Measurements from ENCODE around the gene INPP4B. TPM values are rescaled to one million over a fixed set of nuclear protein-coding genes. Genes with fewer than 3 reads are reported as not detected.

Gene INPP4B
- total RNA-seq, 1 experiment from 2014 or later = 0.07 TPM

DNA sequence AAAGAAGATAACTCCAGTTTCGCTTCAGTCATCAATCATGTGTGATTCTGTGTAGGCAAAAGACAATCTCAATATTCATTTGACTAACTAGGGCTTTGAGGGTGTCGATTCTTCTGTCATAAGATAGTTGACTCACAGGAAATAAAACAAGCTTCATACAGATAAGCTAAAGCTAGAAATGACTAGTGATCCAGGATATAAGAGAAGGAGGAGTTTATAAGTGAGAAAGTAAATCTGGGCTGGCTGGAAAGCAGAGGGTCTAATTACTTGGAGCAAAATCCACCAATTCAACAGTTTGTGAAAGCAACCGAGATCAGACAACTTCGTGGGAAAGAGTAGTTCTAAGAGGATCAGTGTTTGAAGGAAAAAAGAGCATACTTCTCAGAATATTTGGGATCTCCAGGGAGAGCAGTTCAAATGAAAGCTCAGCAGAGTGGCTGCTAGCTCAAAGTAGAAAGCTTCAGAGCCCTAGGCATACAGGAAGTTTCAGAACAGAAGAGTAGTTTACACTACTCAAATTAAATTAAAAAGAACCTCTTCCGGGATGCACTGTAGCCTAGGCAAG, 429.3 kb downstream of the INPP4B start:
- TF ChIP-seq, protein P1, sequence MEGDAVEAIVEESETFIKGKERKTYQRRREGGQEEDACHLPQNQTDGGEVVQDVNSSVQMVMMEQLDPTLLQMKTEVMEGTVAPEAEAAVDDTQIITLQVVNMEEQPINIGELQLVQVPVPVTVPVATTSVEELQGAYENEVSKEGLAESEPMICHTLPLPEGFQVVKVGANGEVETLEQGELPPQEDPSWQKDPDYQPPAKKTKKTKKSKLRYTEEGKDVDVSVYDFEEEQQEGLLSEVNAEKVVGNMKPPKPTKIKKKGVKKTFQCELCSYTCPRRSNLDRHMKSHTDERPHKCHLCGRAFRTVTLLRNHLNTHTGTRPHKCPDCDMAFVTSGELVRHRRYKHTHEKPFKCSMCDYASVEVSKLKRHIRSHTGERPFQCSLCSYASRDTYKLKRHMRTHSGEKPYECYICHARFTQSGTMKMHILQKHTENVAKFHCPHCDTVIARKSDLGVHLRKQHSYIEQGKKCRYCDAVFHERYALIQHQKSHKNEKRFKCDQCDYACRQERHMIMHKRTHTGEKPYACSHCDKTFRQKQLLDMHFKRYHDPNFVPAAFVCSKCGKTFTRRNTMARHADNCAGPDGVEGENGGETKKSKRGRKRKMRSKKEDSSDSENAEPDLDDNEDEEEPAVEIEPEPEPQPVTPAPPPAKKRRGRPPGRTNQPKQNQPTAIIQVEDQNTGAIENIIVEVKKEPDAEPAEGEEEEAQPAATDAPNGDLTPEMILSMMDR (conservative IDR thresholded peaks at IDR 0.05) = no peak
- Histone ChIP-seq H2BK5ac (ENCODE audit: insufficient read length, low read length) (no peak overlapping the region), H3K4ac (ENCODE audit: low read depth, low read length) (no peak overlapping the region), H3K56ac (ENCODE audit: insufficient read length, low read depth, low read length) (no peak overlapping the region), H4K20me1 (ENCODE audit: control insufficient read depth, insufficient read depth, insufficient read length) (no peaks in the 10 kb centered on the region), H3K9me3 (ENCODE audit: control insufficient read depth, low read depth, low read length) (no peaks in the 10 kb centered on the region), H3K27ac (ENCODE audit: insufficient read length, low read depth, low read length) (no peak overlapping the region), H2AK5ac (ENCODE audit: insufficient read length, low read length) (no peak overlapping the region), H4K91ac (ENCODE audit: insufficient read length, low read depth, low read length) (no peak overlapping the region), H3K79me2 (ENCODE audit: insufficient read depth, low read length) (no peaks in the 10 kb centered on the region), H2BK12ac (ENCODE audit: insufficient read length, low read depth, low read length) (no peak overlapping the region), H3T11ph (ENCODE audit: low read length) (no peak overlapping the region), H3K4me1 (ENCODE audit: insufficient read depth, low read length) (no peaks in the 10 kb centered on the region; the same call in 1 of the 2 replicates), H3K79me1 (ENCODE audit: insufficient read depth, low read depth, low read length, poor library complexity, severe bottlenecking) (no peaks in the 10 kb centered on the region), H3K14ac (ENCODE audit: insufficient read depth, low read length) (peak overlapping the region; percentile 7; the same call in 1 of the 2 replicates), H3K27me3 (ENCODE audit: insufficient read depth, low read length) (no peaks in the 10 kb centered on the region), H3K23me2 (ENCODE audit: insufficient read length, low read depth, low read length, poor library complexity, severe bottlenecking) (no peaks in the 10 kb centered on the region), H2BK120ac (ENCODE audit: low read depth, low read length, poor library complexity, severe bottlenecking) (no peak overlapping the region), H3K18ac (ENCODE audit: insufficient read length, low read depth, low read length) (no peak overlapping the region), H3K23ac (ENCODE audit: insufficient read length, low read depth, low read length) (no peak overlapping the region), H2BK15ac (ENCODE audit: low read depth, low read length) (no peak overlapping the region), H2BK20ac (ENCODE audit: low read depth, low read length, poor library complexity, severe bottlenecking) (no peak overlapping the region), H2AFZ (ENCODE audit: low read length) (peak overlapping the region; percentile 68), H3K4me2 (ENCODE audit: insufficient read depth, insufficient read length, low read length) (no peak overlapping the region), H3K9ac (ENCODE audit: extremely low read depth, insufficient read length, low read length) (no peak overlapping the region), H4K8ac (replicated peaks; ENCODE audit: insufficient read length, low read depth, low read length) (no peak overlapping the region), H4K5ac (ENCODE audit: insufficient read length, low read depth, low read length) (no peak overlapping the region)
- Mint-ChIP-seq H3K27ac (peak overlapping the region in 2 of 3 experiments; percentile 1 to 50; a peak in 4 of 7 replicates), H3K36me3 (ENCODE audit: insufficient read depth in 1 of 3, low read depth in 3 of 3) (no peaks in the 10 kb centered on the region; a peak in 1 of 7 replicates), H3K4me3 (no peak overlapping the region), H3K9me3 (no peaks in the 10 kb centered on the region), H3K4me1 (peaks cover 9% of the 10 kb centered on the region in 2 experiments; a peak in 3 of 4 replicates), H3K27me3 (ENCODE audit: low read depth) (no peaks in the 10 kb centered on the region)
- WGBS (ENCODE audit: extremely low coverage, insufficient read length, low lambda C conversion rate) = no CpG with 5 or more reads among the region's 5 CpGs
- DNase-seq = no peak

Measured in H9 (cell line).